Loucy (cell line): ENCODE data around the gene CMC2.

ENCODE experiments used
- EZH2phosphoT487 ChIP-seq: fragments of 200-600 bp; IDR thresholded peaks from 2 replicates; pipeline ENCODE4 v1.6.1; 2018; ENCODE audit warnings: antibody characterized with exemption, mild to moderate bottlenecking, moderate library complexity, borderline replicate concordance
- TF ChIP-seq, protein P1 (sequence below): fragments of 200-600 bp; sonication (generic); conservative IDR thresholded peaks from 2 replicates; pipeline ENCODE4 v1.5.1; 2014; ENCODE audit warnings: mild to moderate bottlenecking, antibody characterized with exemption, low read length

- TF ChIP-seq, protein P1, sequence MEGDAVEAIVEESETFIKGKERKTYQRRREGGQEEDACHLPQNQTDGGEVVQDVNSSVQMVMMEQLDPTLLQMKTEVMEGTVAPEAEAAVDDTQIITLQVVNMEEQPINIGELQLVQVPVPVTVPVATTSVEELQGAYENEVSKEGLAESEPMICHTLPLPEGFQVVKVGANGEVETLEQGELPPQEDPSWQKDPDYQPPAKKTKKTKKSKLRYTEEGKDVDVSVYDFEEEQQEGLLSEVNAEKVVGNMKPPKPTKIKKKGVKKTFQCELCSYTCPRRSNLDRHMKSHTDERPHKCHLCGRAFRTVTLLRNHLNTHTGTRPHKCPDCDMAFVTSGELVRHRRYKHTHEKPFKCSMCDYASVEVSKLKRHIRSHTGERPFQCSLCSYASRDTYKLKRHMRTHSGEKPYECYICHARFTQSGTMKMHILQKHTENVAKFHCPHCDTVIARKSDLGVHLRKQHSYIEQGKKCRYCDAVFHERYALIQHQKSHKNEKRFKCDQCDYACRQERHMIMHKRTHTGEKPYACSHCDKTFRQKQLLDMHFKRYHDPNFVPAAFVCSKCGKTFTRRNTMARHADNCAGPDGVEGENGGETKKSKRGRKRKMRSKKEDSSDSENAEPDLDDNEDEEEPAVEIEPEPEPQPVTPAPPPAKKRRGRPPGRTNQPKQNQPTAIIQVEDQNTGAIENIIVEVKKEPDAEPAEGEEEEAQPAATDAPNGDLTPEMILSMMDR: no peak
- TF ChIP-seq EZH2phosphoT487: no peak
These were observed 19.7 kb upstream of the CMC2 start for GRCh38 chr16:81026429-81026828.
